NCI-H446 treated with DMSO at 0.1 percent for 48 hours (cell line): ENCODE results near the gene TIAM2.
"Not testable (repeated sequence)": the region's sequence is repeated elsewhere in the genome, so short reads cannot be mapped to it uniquely, and the experiment has no call there.

Source experiments
- DNase-seq: peaks from one replicate; lab custom pipeline; 2025; lab: John Stamatoyannopoulos, UW

The TIAM2 gene

DNA sequence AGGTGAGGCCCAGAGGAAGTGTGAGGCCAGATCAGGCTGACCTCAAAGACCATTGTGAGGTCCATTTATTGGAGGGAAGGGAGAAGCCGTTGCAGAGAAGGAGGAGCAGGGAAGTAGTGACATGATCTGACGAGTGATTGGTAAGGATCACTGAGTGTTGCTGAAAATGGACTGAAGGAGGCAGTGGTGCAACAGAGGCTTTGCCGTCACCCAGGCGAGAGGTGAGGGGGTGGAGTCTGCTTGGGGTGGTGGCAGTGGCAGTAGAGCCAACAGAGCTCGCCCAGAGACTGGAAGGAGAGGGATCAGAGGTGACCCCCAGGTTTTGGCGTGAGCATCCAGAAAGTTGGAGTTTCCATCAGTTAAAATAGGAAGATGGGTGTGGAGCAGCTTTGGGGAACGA, 200.8 kb downstream of the TIAM2 start:
- DNase-seq: no peak

DNA sequence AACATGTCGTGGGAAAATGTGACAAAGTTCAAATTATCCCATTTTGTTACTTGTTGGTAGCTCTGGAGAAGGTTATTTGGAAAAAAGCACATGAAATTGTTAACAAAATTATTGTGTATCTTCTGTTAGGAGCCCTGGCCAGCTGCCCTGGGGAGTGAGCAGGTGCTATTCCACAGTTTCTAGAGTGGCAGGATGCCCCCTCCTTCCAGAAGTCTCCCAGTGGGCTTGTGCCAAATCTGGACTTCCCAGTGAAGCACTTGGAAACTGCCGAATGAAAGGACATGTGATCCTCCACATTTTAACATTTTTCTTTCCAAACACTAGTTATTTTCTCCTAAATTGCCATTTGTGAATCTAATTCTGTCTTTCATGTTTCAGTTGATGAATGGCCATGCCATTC, 201.8 kb downstream of the TIAM2 start:
- DNase-seq: no peak

DNA sequence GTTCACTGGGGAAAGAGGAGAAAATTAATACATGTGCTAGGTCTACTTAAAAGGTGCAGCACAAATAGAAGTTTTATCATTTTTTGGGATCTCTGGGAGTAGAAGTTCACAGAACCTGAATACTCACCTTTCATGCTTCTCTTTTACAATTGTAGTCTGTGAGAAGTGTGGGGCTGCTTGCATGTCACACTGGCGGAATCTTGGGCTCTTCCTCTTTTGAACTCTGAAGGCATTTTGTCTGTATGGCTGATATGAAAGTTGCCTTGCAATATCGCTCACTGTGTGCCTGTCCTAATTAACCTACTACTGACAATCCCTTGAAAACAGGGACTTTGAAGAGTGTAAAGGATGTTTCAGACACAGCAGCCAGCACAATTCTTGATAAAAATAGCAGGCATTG, 202.8 kb downstream of the TIAM2 start:
- DNase-seq: no peak

DNA sequence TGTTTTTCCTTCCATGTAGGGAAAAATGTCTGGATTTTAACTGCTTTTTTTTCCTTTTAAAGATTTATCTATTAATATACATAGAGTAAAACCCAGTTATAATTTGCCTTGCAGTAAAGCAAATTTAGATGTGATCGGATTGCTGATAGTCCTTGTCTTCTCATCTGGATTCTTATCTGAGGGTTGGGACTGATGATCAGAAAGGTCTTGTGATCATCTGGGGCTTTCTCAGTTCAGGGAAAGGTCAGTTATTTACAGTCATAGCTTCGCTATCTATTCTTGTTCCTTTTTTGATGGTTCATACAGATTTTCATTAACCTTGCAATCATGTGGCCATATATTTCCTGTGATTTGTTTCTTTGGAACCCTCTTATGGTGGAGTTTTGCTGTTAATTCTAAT, 204.9 kb downstream of the TIAM2 start:
- DNase-seq: no peak

DNA sequence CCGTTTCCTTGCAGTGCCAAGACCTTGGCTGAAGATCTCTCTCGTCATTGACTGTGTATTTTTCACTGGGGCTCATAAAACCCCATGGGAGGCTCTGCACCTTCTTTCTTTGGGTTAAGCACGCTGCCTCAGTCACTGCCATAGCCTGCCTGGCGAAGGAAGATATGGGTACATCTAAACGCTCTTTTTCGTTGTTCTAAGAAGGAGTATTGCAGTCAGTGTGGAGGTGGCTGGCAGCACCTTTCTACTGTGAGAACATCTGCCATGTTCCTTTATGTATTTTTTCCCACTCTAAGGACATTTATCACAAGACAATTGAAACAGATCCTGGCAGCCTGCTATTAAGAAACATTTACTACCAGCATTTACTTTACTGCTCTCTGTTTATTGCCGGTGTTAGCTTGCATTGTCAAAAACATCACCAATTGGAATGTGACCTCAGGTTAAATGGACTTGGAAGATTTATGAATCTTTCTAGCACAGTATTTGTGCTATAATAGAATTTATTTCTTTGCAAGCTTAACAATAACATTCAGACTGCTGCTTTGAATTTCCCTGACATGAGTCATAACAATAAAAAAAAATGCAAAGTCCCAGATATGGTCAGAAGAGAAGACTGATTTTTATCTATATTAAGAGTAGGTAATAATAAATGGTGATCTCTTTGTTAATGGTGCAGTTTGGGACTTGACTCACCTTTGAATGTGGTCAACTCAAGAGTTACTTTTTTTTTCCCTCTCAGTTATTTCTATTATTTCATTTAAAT, 206.5 kb downstream of the TIAM2 start:
- no peak for DNase-seq

DNA sequence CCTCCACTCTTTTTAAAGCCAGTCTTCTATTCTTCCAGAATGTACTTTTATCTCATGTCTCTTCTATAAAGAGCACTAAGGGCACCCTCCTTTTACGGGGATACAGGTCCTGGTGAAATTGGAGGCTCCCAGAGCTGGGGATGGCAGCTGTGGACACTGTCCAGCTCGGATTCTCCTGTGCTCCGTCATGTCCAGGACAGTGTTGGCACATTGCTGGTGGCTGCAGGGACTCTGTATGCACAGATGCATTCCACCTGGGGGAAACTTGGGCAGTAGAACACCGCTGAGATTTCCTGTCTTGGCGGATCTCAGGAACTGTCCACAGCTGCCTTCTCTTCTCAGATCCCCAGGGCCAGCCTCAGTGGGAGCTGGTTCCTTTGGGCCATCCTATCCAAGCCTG, 212.1 kb downstream of the TIAM2 start:
- DNase-seq: no peak

DNA sequence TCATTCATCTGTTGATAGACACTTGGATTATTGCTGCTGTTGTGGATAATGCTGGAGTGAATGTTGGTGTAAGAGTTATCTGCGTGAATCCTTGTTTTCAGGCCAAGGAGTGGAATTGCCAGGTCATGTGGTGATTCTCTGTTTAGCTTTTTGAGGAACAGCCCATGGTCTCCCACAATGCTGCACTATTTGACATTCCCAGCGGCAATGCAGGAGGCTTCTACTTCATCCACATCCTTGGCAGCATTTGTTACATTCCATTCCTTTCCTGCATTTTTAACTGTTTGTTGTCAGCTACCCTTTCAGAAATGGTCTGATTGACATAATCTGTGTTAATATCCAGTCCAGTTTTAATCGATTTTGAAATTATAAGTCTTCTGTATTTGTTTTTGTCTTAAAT, 217.0 kb downstream of the TIAM2 start:
- no peak for DNase-seq

DNA sequence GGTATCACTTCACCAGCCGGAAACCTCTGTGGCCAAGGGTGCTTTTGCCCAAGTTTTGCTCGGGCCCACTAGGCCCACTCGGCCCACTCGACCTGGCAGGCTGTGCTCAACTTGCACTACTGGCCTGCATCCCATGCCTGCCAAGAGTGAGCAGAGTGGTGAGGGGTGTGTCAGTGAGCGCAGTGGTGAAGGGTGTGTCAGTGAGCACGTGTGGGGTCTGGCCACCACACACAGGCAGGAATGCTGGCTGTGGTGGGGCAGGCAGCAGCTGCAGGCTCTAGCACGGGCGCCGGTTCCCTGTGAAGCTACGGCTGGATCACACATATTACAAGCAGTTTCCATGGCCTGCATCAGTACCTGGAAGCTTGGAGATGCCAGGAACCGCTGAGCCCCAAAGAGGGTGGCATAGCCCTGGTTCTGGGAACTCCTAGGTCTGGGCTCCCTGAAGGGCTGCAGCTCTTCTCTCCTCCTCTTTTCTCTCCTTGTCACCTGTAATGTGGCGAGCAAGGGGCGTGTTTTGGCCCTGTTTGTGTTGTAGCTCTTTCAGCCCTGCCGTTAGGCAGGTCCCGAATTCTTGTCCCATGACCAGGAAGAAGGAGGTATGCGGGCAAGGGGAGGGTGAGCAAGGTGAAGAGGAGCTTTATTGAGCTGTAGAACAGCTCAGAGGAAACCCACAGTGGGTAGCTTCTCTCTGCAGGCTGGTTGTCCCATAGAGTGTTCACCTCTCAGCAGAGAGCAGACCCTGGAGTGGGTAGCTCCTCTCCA, 217.7 kb downstream of the TIAM2 start:
- no peak for DNase-seq

DNA sequence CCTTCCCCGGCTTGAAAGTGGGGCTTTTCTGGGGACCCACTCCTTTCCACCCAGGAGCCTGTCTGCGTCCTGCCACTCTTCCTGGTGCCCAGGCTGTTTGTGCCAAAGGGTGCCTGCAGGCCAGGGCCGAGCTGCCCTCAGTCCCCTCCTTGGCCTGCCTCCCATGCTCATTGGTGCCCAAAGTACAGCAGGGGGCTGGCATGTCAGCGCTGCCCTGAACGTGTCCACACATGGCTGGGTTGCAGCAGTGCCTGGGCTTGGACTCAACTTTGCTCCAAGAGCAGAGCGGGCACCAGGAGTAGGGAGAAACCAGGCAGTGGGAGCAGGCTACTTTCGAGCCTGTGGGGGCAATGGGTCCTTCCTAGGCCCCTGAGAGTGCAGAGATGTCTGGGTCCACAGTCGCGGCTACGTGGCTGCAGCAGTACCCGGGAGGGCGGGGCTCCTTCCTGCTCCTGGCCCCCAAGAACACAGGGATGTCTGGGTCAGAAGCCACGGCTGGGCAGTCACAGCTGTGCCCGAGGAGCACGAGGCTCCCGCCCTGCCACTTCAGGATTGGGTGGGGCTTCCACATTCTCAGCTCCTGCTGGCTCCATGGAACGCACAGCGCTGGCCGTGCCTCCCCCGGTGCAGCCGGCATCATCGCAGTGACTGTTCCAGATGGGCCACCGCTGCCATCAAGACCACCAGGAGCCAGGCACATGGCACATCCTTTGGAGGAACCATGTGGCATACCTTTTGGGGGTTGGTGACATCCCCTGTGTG, 218.7 kb downstream of the TIAM2 start:
- no peak for DNase-seq

DNA sequence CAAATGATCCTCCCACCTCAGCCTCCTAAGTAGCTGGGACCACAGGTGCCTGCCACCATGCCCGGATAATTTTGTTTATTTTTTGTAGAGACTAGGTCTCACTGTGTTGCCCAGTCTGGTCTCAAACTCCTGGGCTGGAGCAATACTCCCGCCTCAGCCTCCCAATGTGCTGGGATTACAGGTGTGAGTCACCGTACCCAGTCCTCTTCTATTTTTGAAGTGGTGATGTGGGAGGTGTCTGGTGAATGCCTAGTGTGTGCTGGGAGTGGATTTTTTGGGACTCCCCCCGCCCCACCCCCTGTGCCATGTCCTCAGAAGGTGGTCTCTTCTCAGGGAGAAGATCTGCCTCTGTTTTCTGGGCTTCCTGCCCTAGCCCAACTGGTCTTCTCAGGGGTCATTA, 220.8 kb downstream of the TIAM2 start:
- no peak for DNase-seq

DNA sequence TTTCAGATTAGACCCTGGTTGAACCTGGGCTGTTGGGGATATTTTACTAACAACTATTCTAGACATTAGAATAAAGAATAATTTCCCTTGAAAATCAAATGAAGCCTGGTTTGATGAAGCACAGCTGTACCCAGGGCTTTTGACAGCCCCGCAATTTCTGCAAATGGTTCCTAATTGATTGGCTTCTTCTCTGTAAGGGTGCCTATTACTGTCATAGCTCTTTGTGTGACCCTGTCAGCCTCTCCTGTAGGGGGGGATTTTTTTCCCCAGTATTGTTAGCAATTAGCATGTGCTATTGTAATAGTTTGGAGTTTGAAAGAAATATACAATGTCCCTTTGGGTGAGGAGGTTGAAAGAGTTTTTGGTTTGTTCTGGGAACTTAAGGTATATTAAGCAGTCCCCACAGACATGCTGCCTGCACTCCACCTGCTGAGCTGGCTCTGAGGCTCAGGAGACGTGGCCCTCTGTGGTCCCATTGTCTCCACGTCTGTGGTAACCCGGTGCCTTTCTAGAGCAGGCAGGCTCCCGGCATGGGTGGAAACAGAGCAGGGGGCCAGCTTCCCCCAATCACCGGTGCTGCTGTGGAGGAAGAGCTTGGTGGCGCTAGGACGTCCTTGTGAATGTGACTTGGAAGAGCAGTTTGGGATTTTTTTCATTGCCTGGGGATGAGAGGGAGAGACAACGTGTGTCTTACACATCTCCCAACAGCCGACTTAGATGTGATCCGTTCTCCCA, 221.4 kb downstream of the TIAM2 start:
- DNase-seq: no peak

DNA sequence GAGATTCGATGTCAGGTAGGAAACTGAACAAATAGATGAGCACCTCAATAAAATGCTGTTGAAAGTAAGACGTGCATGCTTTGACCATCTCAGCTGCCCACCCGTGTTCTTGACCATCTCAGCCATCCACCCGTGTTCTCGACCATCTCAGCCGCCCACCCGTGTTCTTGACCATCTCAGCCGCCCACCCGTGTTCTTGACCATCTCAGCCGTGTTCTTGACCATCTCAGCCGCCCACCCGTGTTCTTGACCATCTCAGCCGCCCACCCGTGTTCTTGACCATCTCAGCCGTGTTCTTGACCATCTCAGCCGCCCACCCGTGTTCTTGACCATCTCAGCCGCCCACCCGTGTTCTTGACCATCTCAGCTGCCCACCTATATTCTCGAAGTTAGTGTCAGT, 223.6 kb downstream of the TIAM2 start:
- DNase-seq: not testable (repeated sequence)

DNA sequence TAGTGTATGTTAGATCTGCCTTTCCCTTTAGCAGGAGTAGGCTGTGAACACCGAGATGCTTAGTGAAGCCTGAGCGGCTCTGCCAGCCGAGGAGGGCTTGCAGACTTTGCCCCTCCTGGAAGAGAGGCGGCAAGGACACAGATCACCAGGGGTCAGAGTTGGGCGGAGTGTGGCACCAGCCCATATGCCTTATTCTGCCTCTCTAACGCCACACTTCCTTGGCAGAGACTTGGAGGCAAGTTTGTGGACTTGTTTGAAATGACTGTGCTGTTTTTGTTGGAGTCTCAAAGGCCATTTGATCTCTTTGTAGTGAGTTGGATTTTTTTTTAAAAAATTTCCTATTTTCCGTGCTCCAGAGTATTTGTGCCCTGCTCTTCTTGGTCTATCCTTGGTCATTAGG, 224.2 kb downstream of the TIAM2 start:
- DNase-seq: no peak

DNA sequence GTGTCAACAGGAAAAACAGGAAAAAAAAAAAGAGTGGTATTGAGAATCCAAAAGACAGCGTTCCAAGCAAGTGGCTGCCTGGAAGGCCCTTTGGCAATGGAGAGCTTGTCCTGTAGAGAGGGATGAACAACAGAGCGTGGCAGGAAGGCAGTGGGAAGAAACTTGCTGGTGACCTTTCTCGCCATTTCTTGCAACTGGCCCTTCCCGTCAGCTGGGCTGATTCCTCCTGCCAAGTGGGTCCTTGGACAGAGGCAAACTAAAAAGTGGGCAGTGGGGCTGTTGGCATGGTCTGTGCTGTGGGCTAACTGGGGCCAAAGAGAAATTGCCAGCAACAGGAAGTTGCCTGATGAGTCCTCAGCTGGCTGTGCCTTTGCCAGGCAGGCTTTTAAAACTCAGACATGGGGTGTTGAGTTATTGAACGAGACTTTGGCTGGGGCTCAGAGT, 224.8 kb downstream of the TIAM2 start:
- DNase-seq: peak; percentile 19

DNA sequence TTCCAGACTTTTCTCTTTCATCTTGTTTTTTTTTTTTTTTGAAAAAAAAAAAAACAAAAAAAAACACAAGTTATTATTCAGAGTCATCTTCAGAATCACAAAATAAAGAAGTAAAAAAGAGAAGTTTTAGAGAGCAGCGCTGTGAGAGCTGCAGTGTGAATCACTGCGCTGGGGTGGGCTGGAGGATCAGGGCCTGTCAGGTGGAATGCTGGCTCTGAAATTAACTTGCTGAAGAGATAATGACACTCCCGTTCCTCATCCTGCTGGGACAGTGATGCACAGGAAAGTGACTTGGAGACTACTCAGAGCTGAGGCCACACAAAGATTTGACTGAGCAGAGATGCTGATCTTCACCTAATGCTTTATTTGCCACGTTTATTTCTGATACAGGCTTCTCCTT, 226.0 kb downstream of the TIAM2 start:
- no peak for DNase-seq

DNA sequence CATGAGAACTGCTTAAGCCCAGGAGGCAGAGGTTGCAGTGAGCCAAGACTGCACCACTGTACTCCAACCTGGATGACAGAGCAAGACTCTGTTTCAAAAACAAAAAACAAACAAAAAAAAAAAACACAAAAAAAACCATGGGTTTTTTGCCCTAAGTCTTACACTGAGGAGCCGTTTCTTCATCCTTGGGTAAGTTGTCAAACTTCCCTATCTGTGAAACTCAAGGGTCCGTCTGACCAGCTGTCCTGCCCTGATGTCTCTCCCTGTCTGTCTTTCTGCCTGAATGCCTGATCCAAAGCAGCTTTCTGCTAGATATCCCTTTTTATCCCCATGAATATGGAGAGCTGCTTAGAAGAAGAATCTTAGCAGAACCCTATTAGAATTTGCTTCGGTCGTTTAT, 227.4 kb downstream of the TIAM2 start:
- no peak for DNase-seq

DNA sequence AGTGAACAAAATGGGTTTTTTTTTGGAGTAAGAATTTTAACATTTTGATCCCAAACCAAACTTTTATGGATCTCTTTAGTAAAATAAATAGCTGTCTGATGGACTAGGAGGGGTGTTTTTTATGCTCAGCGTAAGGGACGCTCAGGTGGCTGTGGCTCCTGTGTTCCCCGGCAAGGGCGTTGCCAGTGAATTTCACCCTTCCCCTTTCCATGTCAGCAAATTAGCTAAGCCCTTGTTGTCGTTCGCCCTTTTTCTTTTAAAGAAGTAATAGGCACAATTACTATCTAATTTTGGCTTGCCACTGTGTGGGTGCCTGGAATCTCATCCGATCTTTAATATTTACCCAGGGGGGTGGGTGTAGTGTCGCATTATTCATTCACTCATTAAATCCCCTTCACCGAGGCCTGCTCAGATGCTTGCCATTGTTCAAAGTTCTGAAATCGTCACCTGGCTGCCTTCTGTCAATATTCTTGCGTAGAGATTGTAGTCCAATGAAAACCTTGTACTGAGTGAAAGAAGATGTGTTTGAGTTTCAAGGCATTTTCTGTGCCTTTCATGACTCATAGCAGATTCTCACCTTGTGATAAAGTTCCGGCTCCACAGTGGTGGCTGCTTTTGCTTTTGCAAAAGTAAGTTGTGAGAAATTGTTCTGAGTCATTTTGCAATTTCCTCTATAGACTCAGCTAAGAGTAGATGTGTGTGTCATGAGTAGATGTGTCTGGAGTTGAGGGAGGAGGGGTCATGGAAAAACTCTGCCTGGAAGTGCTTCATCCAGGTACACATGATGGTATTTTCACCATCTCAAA, 228.7 kb downstream of the TIAM2 start:
- DNase-seq: no peak

DNA sequence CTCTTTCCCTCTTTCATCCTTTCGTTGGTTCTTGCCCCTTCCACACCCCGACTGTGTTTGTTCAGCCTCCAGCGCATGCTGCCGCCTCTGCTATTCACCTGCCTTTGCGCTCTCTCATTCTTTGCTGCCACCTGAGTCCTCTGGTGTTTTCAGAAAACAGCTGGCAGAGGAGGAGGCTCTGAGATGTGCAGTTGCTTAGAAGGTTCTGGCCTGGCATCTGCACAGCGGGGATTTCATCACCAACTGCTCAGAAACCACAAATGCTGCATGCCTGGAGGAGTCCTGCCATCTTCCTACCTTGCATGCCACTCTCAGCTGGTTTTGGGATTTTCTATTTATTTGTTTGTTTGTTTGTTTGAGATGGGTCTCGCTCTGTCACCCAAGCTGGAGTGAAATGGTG, 229.5 kb downstream of the TIAM2 start:
- DNase-seq: no peak

DNA sequence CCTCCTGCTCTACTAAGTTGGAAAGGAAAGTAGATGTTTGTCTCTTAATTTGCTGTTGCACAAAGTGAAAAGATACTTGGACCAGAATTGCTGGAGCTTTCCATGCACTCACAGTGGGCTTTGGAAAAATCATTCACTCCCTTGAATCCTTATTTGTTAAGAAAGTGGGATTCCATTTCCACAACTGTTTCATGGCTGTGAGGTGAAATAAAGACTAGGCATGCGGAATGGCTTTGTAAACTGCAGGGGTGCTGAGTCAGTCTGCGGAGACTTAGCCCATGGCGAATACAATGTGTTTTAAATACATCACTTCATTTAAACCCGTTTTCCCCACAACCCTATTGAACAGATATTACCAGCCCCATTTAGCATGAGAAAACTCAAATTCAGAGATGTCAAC, 231.9 kb downstream of the TIAM2 start:
- DNase-seq: no peak

DNA sequence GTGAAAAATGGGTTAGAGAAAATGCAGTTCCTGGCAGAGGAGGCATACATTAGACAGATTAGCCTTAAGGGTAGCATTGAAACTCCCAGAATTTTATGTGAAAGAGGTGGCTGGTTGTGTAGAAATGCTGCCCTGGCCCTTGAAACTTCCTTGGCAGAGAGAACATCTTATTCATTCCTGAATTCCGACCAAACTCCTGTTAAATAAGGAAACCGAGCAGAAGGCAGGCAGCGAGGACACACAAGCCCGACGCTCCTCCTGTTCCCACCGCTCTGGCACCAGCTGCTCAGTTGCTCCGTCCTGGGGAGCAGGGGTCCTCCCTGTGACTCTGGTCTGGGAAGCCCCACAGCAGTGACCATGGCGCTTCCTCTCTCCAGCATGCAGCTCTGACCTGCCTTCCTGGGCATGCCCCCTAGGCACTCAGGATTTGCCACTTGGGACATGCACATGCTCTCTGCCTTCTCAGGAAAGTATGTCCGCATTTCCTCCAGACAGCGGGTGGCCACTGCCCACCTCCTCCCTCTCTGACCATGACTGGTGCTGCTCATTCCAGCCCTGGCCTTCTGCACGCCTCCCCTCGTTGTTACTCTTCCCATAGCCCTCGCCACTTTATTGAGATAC, 233.5 kb downstream of the TIAM2 start:
- peak; percentile 6 for DNase-seq

DNA sequence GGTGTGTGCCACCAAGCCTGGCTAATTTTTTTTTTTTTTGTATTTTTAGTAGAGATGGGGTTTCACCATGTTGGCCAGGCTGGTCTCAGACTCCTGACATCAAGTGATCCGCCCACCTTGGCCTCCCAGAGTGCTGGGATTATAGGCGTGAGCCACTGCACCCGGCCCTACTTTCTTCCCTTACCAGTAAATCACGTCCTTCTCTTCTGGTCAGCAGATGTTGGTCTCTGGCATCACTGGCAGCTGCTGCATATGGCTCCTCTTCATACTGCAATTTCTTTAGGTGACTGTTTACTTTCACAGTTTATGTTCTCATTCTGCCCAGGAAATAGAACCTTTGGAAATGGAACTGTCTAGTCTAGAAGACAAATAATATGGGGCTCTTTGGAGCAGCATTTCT, 235.9 kb downstream of the TIAM2 start:
- DNase-seq: not testable (repeated sequence)
